ENCODE measurements around the gene KEL. TPM values are rescaled to one million over a fixed set of nuclear protein-coding genes. Genes with fewer than 3 reads are reported as not detected.

Gene KEL
- total RNA-seq, 1 experiment from 2014 or later = 0.91 TPM

GRCh38 chr7:142927085-142927745 is 34.9 kb downstream of the KEL start:
- no peak overlapping the region for H3K9ac ChIP-seq (ENCODE audit: low read length)
- TF ChIP-seq SP1 (IDR thresholded peaks at IDR 0.05; ENCODE audit: low read depth) = no peak
- no peak for TF ChIP-seq FOSL1 (IDR thresholded peaks at IDR 0.05; ENCODE audit: low read depth)
- TF ChIP-seq ZNF274 (IDR thresholded peaks at IDR 0.05; ENCODE audit: low read depth, low read length) = no peak
- no peak for TF ChIP-seq EZH2phosphoT487 (IDR thresholded peaks at IDR 0.05; ENCODE audit: borderline replicate concordance)
- no peak for TF ChIP-seq CEBPB (IDR thresholded peaks at IDR 0.05; ENCODE audit: low read depth)
- no peak for TF ChIP-seq CBX3 (IDR thresholded peaks at IDR 0.05; ENCODE audit: low read depth)
- no peak for TF ChIP-seq MAX (IDR thresholded peaks at IDR 0.05)
- H3K4me2 ChIP-seq (ENCODE audit: low read length) = no peak overlapping the region
- no peaks in the 10 kb centered on the region for H3K79me2 ChIP-seq (ENCODE audit: insufficient read depth, low read length)
- H3K4me1 ChIP-seq (ENCODE audit: control insufficient read depth in 1 of 2, insufficient read depth in 2 of 2, low read length in 2 of 2) = no peaks in the 10 kb centered on the region
- no peaks in the 10 kb centered on the region for H3K9me3 ChIP-seq (ENCODE audit: control insufficient read depth in 1 of 2, insufficient read depth in 1 of 2, low read depth in 1 of 2, low read length in 2 of 2)
- intact Hi-C loops (cut with micrococcal nuclease) = no loop called here
- peaks cover 5% of the 10 kb centered on the region; the same call in 1 of the 2 replicates for H3K27me3 ChIP-seq (ENCODE audit: insufficient read depth, low read length)
- no peaks in the 10 kb centered on the region for H3K9me2 ChIP-seq (ENCODE audit: insufficient read depth)
- H4K20me1 ChIP-seq (ENCODE audit: insufficient read depth) = no peaks in the 10 kb centered on the region
- ChIA-PET RAD21 (ENCODE audit: low non-redundant PET in 1 of 2, low total read pairs in 2 of 2, uncharacterized antibody in 2 of 2, unreplicated experiment in 2 of 2) (no interaction called here), POLR2A (interaction anchor here (1.6 kb wide), 1 partner anchor 18 kb away, joined by 3 read pairs; no protein-coding TSS in a partner anchor), CTCF (no interaction called here)
- ATAC-seq (no peak), DNase-seq (ENCODE audit: low read depth, low spot score) (no peak)
- no peak overlapping the region for H3K27ac ChIP-seq (ENCODE audit: low read depth, low read length)
- BruUV-seq (replicated peaks) = no TSS peak
- H3K4me3 ChIP-seq (replicated peaks in 1 of 2; ENCODE audit: low read depth in 1 of 2, low read length in 2 of 2) = no peak overlapping the region
- H2AFZ ChIP-seq (ENCODE audit: low read depth, low read length, poor library complexity, severe bottlenecking) = no peak overlapping the region
- H3K36me3 ChIP-seq (ENCODE audit: control insufficient read depth in 1 of 2, insufficient read depth in 2 of 2, low read length in 2 of 2) = no peaks in the 10 kb centered on the region

DNA sequence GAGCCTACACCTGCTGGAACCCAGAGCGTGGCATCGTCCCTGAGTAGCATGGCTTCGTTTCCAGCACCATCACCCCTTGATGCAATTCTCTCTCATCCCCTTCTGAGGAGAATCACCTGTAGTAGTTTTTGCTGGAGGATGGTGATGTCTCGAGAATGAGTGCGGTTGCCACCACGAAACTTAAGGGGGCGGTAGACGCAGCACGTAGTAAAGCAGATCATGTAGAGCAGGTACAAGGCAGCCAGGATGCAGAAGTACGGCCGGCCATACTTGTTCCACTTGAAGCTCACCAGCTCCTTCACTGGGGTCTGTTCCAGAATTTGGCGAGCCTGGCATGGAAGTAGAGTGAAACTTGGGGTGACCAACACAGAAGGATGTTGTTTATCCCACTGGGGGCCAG is 36.8 kb downstream of the KEL start:
- ChIA-PET POLR2A (interaction anchor here (1.6 kb wide), 1 partner anchor 16 kb away, joined by 3 read pairs; no protein-coding TSS in a partner anchor), RAD21 (ENCODE audit: low non-redundant PET in 1 of 2, low total read pairs in 2 of 2, uncharacterized antibody in 2 of 2, unreplicated experiment in 2 of 2) (no interaction called here), CTCF (interaction anchor here (0.6 to 1.9 kb wide), 5 partner anchors 9 to 77 kb away, joined by 3 to 11 read pairs (median 4); no protein-coding TSS in a partner anchor)
- BruUV-seq (replicated peaks) = no TSS peak
- Histone ChIP-seq H3K4me1 (ENCODE audit: control insufficient read depth in 1 of 2, insufficient read depth in 2 of 2, low read length in 2 of 2) (no peaks in the 10 kb centered on the region), H3K27me3 (ENCODE audit: insufficient read depth, low read length) (peaks cover 5% of the 10 kb centered on the region; the same call in 1 of the 2 replicates), H3K36me3 (ENCODE audit: control insufficient read depth in 1 of 2, insufficient read depth in 2 of 2, low read length in 2 of 2) (no peaks in the 10 kb centered on the region), H3K9me2 (ENCODE audit: insufficient read depth) (no peaks in the 10 kb centered on the region), H3K27ac (ENCODE audit: low read depth, low read length) (no peak overlapping the region), H3K9me3 (ENCODE audit: control insufficient read depth in 1 of 2, insufficient read depth in 1 of 2, low read depth in 1 of 2, low read length in 2 of 2) (no peaks in the 10 kb centered on the region), H3K4me2 (ENCODE audit: low read length) (no peak overlapping the region), H4K20me1 (ENCODE audit: insufficient read depth) (no peaks in the 10 kb centered on the region), H3K79me2 (ENCODE audit: insufficient read depth, low read length) (no peaks in the 10 kb centered on the region), H2AFZ (ENCODE audit: low read depth, low read length, poor library complexity, severe bottlenecking) (no peak overlapping the region), H3K9ac (ENCODE audit: low read length) (no peak overlapping the region), H3K4me3 (replicated peaks in 1 of 2; ENCODE audit: low read depth in 1 of 2, low read length in 2 of 2) (no peak overlapping the region)
- ATAC-seq (peak; percentile 79), DNase-seq (ENCODE audit: low read depth, low spot score) (no peak)
- TF ChIP-seq MAX (IDR thresholded peaks at IDR 0.05) (peak; percentile 60), JUND (IDR thresholded peaks at IDR 0.05) (no peak), CTCF (IDR thresholded peaks at IDR 0.05 in 2 of 3, conservative IDR thresholded peaks at IDR 0.05 in 1 of 3; ENCODE audit: borderline replicate concordance in 1 of 3, insufficient read depth in 1 of 3, low read depth in 2 of 3, low read length in 2 of 3) (peak; percentile 21 to 50 (median 50); a peak in 4 of 6 replicates), CEBPB (IDR thresholded peaks at IDR 0.05; ENCODE audit: low read depth) (no peak), ZNF274 (IDR thresholded peaks at IDR 0.05; ENCODE audit: low read depth, low read length) (no peak)
- intact Hi-C loops (cut with micrococcal nuclease) = no loop called here

Measured in HCT116 (cell line).